HuH-7 (cell line): Measurements from ENCODE around the gene QDPR.
A peak's percentile ranks its signal among the peaks of the same experiment; 100 is the strongest.
"Not testable (repeated sequence)": the region's sequence is repeated elsewhere in the genome, so short reads cannot be mapped to it uniquely, and the experiment has no call there.

Experiments used
- DNase-seq: peaks from one replicate; pipeline ENCODE4 v3.0.0; 2011; ENCODE audit warnings: low spot score

QDPR gene

GRCh38 chr4:17511950-17512795 lies at the start of gene QDPR:
TSS of gene QDPR (minus strand) at chr4:17512090. CDS start at chr4:17512054, 36 bp downstream.
- peak; percentile 95 for DNase-seq

GRCh38 chr4:17561195-17561909 lies 49.5 kb upstream of the QDPR start:
- no peak for DNase-seq

- no peak for DNase-seq
These were observed 48.3 kb upstream of the QDPR start for GRCh38 chr4:17560065-17560673.

- DNase-seq, result no peak
These were observed 47.8 kb upstream of the QDPR start for GRCh38 chr4:17559709-17560048.

GRCh38 chr4:17558941-17559708 lies 47.2 kb upstream of the QDPR start:
- DNase-seq, result no peak

- DNase-seq, result no peak
These were observed 46.0 kb upstream of the QDPR start for GRCh38 chr4:17557880-17558279.

- DNase-seq, result no peak
These were observed 44.6 kb upstream of the QDPR start for GRCh38 chr4:17556498-17556897.

GRCh38 chr4:17554568-17554967 lies 42.7 kb upstream of the QDPR start:
- DNase-seq, result no peak

GRCh38 chr4:17552427-17552826 lies 40.5 kb upstream of the QDPR start:
- DNase-seq, result no peak

GRCh38 chr4:17550549-17550948 lies 38.7 kb upstream of the QDPR start:
- no peak for DNase-seq

- no peak for DNase-seq
These were observed 34.8 kb upstream of the QDPR start for GRCh38 chr4:17546678-17547077.

- no peak for DNase-seq
These were observed 34.3 kb upstream of the QDPR start for GRCh38 chr4:17546222-17546621.

GRCh38 chr4:17545374-17546140 lies 33.7 kb upstream of the QDPR start:
- no peak for DNase-seq

- DNase-seq, result no peak
These were observed 32.9 kb upstream of the QDPR start for GRCh38 chr4:17544831-17545234.

- peak; percentile 58 for DNase-seq
These were observed 32.3 kb upstream of the QDPR start for GRCh38 chr4:17544205-17544604.

GRCh38 chr4:17537060-17537459 lies 25.2 kb upstream of the QDPR start:
- not testable (repeated sequence) for DNase-seq

- no peak for DNase-seq
These were observed 24.0 kb upstream of the QDPR start for GRCh38 chr4:17535906-17536305.

GRCh38 chr4:17535242-17535641 lies 23.4 kb upstream of the QDPR start:
- no peak for DNase-seq

- no peak for DNase-seq
These were observed 22.8 kb upstream of the QDPR start for GRCh38 chr4:17534705-17535104.

- no peak for DNase-seq
These were observed 19.8 kb upstream of the QDPR start for GRCh38 chr4:17531538-17532285.
